GM12892 (cell line): ENCODE data around the gene WSCD1.

ENCODE experiments used
- DNase-seq: peaks from one replicate; pipeline ENCODE4 v3.0.0; 2011; ENCODE audit not compliant: insufficient read length
- FAIRE-seq: peaks from 2 replicates; lab custom pipeline; 2011; peaks lifted over from hg19 to GRCh38; lab: Jason Lieb, UNC
- POLR2A ChIP-seq: IDR thresholded peaks from 2 replicates; pipeline ENCODE4 v1.6.1; 2011; ENCODE audit warnings: low read depth, low read length, control low read depth
- POLR2AphosphoS5 ChIP-seq: IDR thresholded peaks from 2 replicates; pipeline ENCODE4 v1.6.1; 2011; ENCODE audit warnings: low read depth, low read length, control low read depth
- TAF1 ChIP-seq: IDR thresholded peaks from 2 replicates; pipeline ENCODE4 v1.6.1; 2011; ENCODE audit warnings: low read depth, mild to moderate bottlenecking, control low read depth, low read length, borderline replicate concordance

WSCD1 gene

GRCh38 chr17:6159541-6160231 lies 89.5 kb downstream of the WSCD1 start:
- FAIRE-seq (no peak), DNase-seq (no peak)
- TF ChIP-seq TAF1 = no peak
- TF ChIP-seq POLR2A = no peak
- TF ChIP-seq POLR2AphosphoS5 = no peak

GRCh38 chr17:6160232-6160555 lies 90.0 kb downstream of the WSCD1 start:
- DNase-seq = no peak
- TF ChIP-seq TAF1 (no peak), POLR2A (no peak), POLR2AphosphoS5 (no peak)
- no peak for FAIRE-seq

GRCh38 chr17:6160911-6161855 lies 91.0 kb downstream of the WSCD1 start:
- FAIRE-seq (no peak), DNase-seq (no peak)
- no peak for TF ChIP-seq POLR2AphosphoS5
- no peak for TF ChIP-seq POLR2A
- no peak for TF ChIP-seq TAF1

DNA sequence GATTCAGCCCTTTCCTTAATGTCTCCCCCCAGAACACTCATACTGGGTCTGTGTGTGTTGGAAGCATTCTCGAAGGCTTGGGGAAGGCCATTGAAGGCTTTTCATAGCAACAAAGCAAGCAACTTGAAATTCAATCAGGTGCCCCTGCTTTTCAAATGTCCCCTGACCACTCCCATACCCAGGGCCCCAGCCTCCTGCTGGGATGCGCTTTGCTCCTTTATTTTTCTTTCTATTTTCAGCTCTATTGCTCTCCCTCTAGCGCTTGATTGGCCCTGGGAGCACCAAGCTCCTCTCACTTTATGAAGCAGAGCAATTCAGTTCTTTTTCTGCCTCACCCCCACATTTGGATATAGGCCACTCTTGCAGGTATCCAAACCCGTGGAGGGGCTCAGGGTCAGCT lies 92.0 kb downstream of the WSCD1 start:
- DNase-seq (no peak), FAIRE-seq (no peak)
- no peak for TF ChIP-seq POLR2A
- no peak for TF ChIP-seq POLR2AphosphoS5
- TF ChIP-seq TAF1 = no peak

DNA sequence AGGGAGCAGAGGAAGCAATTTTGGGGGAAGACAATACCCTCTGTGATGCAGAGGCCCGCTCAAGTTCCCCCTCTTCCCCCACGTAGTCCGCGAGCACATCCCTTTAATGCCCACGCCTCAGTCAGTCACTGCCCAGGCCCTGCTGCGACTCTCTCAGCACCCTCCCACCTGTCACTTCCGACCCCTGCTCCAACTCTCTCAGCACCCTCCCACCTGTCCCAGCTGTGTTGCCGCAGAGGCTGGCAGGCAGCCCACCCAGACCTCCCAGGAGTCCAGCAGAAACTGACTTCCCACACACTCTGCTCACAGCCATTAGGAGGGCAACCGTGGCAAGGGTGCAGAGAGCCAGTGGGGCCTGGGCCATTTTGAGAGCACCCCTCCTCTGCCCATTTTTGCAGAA lies 92.7 kb downstream of the WSCD1 start:
- DNase-seq (no peak), FAIRE-seq (no peak)
- TF ChIP-seq POLR2AphosphoS5 (no peak), TAF1 (no peak), POLR2A (no peak)

- FAIRE-seq = no peak
- no peak for DNase-seq
- TF ChIP-seq POLR2AphosphoS5 (no peak), TAF1 (no peak), POLR2A (no peak)
Measured at GRCh38 chr17:6163612-6164333, 93.6 kb downstream of the WSCD1 start.

- FAIRE-seq (no peak), DNase-seq (no peak)
- TF ChIP-seq POLR2A (no peak), POLR2AphosphoS5 (no peak)
Measured at GRCh38 chr17:6164996-6165395, 94.8 kb downstream of the WSCD1 start.

GRCh38 chr17:6165806-6166205 lies 95.6 kb downstream of the WSCD1 start:
- FAIRE-seq (no peak), DNase-seq (no peak)
- TF ChIP-seq TAF1 (no peak), POLR2A (no peak), POLR2AphosphoS5 (no peak)

- no peak for DNase-seq
- TF ChIP-seq POLR2AphosphoS5 (no peak), POLR2A (no peak), TAF1 (no peak)
- FAIRE-seq = no peak
Measured at GRCh38 chr17:6166492-6167179, 96.5 kb downstream of the WSCD1 start.

DNA sequence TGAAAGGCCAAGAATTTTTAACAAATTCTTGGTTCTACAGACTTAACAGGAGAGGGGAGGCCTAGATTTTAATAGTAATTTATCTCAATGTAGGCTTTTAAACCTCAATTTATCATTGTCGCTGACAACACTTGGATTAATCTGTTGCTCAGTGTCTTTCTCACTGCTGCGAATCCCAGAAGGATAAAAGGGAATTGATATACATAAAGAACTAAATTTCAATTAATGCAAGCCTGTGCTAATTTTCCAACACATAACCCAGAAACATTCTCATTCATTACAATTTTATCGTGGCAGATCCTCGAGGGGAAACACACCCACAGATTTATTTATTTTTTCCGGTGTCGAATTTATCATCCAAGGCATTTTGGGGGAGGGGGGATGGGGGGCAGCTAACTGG lies 98.1 kb downstream of the WSCD1 start:
- TF ChIP-seq POLR2A (no peak), POLR2AphosphoS5 (no peak), TAF1 (no peak)
- DNase-seq = no peak
- FAIRE-seq = no peak

- TF ChIP-seq POLR2AphosphoS5 (no peak), TAF1 (no peak), POLR2A (no peak)
- FAIRE-seq (no peak), DNase-seq (no peak)
Measured at GRCh38 chr17:6170349-6170748, 100.2 kb downstream of the WSCD1 start.
